Measurements from ENCODE around the gene AVP. TPM values are rescaled to one million over a fixed set of nuclear protein-coding genes. Genes with fewer than 3 reads are reported as not detected.

Gene AVP
- total RNA-seq, 1 experiment from 2014 or later = not detected

DNA sequence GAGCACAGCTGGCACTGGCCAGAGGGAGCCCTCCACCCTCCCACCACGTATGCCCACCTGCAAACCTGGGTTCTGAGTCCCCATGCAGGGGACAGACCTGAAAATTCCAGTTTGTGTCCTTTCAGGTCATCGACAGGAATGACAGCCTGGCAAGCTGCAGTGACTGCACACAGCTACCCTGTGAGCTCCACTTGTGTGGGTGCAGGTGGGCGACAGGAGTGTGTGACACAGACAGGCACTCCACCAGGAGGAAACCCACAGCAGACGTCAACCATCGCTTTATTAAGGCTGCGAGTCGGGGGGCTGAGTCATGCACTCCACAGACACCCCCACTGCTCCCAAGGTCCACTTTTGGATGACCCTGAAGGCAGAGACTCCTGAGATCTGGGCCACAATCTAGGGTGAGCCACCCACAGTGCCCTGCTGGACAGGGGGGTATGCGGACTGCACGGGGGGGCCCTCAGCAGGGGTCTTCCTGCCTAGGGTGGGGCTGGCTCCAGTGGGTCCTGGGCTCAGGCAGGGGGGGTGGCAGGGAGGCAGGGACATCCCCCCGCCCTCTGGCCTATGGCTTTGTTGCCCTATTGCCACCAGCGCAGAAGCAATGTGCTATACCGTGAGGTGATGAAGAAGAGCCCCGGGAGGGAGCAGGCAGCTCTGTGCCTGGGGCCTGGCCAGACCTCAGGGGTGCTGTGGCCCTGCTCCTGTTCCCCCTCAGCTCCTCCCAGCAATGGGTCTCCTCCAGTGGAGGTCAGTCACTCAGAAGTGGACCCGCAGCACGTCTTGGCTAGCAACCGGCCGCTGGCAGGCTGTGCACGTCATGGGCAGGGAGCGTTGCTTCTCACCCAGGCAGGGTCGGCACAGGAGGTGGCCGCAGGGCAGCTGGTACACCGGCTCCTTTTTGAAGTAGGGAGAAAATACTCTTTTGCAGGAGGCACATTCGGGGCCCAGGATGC is 25.1 kb upstream of the AVP start:
- DNase-seq (ENCODE audit: low read depth) = no peak

DNA sequence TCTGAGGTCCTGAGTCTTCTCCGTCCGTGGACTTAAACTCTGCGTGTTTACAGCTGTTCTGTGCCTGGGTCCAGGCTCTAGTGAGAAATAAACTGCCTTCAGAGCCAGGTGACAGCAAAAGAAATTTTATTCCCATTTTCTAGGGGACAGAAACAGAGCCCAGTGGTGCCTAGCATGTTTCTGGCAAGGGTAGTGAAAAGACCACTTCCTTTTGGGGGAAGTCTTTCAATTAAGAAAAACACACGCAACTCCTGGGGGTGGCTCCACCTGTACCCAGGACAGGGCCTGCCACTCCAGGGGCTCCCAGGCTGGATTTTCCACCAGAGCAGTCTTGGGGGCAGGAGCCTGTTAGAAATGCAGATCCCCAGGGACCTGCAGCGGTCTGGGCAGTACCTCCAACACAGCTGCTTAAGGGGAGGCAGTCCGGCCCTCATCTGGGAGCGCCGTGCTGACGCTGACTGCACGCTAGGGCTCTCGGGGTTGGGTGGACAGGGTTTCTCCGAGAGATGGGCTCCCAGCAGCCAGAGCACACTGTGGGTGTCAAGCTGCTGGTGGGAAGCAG is 23.0 kb upstream of the AVP start:
- no peak for DNase-seq (ENCODE audit: low read depth)

DNA sequence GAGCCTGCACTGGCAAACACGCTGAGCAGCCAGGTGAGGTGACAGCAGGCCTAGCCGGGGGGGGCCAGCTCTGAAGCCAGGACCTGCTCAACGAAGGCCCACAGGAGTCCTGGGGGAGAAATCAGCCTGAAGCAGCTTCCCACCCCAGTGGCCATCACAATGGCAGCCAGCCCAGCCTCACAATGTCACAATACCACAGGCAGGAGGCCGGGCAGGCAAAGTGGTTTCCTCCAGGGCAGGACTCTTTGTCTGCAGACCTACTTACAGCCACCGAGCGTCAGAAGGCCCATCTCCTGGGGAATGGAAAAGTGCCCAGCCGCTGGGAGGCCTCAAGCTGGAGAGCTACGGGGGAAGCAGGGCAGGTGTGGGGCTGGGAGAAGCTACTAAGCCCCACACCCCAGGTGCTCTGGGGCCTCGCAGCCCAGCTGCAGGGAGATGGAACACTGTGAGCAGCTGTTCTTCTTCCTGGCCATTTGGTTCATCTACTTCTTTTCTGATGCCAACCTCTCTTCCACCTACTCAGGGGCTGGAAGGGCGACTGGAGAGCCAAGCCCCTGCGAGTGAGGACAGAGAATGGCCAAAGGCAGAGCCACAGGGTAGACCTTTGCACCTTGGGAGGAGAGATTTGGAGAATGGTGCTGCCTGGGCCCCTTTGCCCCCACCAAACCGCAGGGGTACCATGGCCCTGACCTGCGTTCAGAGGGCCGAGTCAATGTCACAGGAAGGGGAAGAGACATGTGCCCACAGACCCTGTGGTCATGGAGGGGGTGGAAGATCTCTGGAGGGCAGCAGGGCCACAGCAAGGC is 22.3 kb upstream of the AVP start:
- no peak for DNase-seq (ENCODE audit: low read depth)

DNA sequence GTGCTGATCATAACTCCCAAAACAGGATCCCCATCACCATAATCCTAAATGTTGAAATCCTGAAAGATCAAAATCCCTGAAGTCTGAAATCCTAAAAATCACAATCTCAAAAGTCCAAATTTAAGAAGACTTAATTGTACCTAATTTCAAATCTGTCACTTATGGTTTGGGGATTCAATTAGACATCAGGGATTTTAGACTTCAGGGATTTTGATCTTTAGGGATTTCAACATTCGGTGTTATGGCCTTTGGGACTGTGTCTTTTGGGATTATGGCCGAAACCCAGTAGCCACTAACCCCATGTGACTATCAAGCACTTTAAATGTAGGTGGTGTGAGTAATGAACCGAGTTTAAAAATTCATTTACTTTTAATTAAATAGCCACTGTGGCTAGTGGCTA is 21.7 kb upstream of the AVP start:
- no peak for DNase-seq (ENCODE audit: low read depth)

DNA sequence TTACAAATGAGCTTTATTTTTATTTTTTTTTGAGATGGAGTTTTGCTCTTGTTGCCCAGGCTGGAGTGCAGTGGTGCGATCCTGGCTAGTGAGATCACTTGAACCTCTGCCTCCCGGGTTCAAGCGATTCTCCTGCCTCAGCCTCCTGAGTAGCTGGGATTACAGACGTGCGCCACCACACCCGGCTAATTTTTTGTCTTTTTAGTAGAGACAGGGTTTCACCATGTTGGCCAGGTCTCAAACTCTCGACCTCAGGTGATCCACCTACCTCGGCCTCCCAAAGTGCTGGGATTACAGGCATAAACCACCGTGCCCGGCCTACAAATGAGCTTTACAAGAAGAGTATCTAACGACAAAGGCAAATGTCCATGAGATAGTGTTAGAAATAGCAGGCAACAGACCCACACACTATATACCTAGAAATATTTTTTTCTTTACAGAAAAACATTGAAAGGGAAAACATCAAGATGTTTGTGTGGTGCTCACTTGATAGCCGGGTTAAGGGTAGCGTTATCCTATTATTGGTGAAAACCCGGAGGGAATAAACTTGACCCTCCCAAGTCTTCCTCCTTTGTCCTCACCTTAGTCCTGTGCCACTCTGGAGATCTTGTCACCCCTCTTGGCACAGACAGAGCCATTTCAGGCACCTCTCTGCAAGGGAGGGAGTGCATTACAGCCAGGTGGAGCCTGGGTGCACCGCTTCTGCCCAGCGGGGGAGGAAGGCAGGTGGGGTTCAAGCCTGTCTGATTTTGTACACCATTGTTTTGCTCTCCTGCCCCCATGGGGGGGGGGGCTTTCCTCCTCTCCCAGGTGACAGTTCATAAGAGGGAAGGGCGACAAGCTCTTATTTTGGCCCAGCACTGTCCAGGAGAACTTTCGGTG is 21.0 kb upstream of the AVP start:
- no peak for DNase-seq (ENCODE audit: low read depth)

DNA sequence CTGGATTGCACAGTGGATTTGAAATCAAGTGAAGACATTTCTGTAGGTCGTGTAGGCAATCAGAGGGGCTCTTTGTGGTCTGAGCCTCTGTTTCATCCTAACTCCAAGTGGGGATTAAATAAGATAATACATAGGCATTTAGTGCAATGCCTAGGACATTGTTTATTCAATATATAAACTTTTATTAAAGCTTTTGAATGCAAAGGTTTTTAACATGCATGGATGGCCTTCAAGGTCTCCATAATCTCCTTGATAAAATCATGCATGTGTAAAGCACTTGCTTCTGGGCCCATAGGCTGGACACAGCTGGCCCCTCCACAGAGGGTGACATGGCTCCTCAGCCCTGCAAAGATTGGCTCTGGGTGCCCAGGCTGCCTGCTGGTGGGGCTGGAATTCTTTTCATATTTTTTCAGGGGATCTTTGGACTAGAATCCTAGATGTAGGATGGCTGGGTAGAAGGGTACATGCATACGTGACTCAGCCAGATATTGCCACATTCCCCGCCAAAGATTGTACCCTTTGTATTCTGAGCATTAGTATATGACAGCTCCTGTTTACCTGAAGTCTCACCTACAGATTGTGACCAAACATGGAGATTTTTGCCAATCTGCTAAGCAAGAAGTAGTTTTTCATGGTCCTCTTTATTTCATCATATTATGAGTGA is 19.0 kb upstream of the AVP start:
- no peak for DNase-seq (ENCODE audit: low read depth)

DNA sequence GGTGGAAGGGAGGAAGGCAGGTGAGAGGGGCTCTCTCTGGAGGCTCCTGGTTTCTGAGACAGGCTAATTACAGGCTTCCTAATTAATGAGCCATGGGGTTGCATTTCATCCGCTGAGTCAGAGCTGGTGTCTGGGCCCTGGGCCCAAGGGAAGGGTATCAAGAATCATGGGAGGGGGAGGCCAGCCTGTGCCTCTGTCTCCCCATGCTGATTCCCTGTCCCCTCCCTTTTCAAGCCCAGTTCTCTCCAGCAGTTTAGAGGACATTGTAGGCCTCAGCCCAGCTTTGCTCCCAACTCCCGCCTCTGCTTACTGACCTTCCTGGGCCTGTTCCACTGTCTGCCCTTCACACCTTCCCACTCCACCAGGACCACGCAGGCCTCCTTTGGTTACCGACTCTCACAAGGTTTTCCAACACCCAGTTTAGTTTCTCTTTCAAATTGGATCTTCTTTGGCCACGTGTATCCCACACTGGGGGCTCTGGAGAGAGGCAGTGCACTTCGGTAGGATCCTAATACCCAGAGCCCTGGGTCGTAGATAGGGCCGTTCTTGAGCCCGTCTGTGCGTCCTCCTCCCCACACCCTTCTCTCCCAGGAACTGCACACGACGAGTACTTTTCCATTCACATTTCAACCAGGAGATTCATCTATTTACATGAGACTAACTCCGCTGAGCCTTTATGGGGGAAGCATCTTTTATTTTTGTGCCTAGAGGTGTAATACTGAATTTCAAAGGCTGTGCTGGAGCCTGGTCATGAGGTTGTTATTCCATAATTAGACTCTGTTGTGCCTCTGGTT is 18.2 kb upstream of the AVP start:
- DNase-seq (ENCODE audit: low read depth) = no peak

DNA sequence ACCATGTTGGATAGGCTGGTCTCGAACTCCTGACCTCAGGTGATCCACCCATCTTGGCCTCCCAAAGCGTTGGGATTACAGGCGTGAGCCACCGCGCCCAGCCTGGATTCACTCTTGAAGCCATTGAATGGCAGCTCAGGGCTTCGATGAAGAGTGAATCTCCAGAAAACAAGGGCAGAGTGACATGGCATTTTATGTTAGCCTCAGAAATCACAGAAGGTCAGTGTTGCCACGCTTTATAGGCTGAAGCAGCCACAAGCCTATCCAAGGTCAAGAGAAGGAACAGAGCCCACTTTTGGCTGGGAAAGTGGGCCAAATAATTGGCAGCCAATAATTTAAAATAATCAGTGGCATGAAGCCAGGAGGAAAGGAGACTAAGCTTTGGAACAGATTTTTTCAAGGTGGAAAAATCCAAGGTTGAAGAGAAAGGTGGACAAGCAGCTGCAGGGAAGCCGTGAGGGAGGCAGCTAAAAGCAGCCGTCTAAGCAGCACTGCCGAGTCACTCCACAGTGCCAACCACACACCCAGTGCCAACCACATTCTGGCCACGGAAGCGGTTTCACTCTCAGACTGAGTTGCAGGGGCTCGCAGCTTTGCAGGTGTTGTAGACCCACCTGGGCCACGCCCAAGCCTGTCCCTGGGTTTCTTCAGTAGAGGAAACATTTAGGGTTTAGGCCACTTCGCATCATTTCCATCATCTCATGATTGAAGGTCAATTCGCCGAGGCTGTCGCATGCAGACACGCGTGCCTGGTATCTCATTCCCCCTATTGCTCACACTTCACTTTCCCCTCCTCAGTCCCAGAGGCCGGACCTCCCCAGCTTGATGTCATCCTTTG is 17.4 kb upstream of the AVP start:
- DNase-seq (ENCODE audit: low read depth) = no peak

DNA sequence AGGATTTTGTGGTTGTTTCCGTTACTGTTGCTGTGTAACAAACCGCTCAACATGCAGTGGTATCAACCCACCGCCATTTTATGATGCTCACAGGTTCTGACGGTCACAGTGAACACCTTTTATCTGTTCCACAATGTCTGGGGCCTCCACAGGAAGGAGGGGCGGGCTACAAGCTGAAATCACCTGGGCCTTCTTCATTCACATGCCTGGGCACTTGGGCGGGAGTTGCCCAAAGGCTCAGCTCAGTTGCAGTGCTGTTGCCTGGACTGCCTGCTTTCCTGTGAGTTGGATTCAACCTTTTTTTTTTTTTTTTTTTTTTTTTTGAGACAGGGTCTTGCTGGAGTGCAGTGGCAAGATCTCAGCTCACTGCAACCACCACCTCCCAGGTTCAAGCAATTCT is 16.7 kb upstream of the AVP start:
- DNase-seq (ENCODE audit: low read depth) = no peak

DNA sequence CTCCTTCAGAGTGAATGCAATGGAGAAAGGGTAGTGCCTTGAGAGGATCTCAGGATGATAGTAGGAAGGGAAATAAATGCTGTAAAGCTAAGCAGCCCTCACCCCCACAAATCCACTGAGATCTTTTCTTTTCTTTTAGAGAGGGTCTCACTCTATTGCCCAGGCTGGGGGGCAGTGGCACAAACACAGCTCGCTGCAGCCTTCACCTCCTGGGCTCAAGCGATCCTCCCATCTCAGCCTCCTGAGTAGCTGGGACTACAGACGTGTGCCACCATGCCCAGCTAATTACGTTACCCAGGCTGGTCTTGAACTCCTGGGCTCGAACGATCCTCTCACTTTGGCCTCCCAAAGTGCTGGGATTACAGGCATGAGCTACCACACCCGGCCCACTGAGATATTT is 16.0 kb upstream of the AVP start:
- no peak for DNase-seq (ENCODE audit: low read depth)

DNA sequence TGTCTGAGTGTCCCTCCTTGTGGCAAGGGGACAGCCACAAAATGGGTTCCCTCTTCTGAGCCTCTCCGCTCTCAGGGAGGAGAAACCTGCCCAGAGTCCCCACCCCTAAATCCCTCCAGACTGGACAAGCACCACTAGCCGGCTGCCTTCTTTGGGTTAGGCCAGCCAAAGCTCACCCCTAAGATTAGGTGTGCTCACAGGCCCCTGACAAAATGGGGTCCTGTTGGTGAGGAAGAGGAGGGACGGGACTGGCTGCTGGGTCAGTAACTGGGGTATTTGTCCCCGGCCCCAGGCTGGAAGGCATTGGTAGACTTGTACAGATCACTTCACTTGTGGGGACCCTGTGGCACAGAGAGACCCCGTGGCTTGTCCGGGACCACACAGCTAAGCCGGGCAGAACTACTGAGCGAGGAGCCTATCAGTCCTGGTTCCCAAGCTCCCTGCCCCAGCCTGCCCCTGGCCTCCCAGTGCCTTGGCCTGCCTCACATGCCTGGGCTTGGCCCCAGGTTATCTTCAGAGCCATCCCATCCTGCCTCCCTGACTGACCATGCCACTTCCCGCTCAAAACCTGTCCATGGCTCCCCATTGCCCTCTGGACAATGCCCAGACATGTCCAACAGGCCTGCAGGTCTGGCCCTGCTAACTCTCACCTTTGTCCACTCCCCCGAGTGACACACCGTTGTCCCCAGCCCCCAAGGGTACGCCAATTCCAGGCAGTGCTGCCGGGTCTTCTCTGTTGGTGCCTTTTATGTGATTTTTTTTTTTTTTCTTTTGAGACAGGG is 10.5 kb upstream of the AVP start:
- DNase-seq (ENCODE audit: low read depth) = no peak

DNA sequence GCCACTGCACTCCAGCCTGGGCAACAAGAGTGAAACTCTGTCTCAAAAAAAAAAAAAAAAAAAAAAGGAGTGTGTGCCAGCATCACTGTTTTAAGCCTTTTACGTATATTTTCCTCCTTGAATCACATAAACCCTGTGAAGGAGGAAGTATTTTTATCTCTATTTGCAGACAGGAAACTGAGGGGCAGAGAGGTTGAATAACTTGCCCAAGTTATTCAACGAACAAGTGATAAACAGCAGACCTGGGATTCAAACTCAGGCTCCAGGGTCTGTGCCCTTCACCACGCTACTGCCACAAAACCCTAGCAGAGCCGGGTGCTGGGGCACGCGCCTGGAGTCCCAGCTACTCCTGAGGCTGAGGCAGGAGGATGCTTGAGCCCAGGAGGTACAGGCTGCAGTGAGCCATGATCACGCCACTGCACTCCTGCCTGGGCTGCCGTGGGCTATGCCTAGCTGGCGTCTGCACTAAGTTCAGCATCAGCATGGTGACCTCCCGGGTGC is 9.4 kb upstream of the AVP start:
- no peak for DNase-seq (ENCODE audit: low read depth)

DNA sequence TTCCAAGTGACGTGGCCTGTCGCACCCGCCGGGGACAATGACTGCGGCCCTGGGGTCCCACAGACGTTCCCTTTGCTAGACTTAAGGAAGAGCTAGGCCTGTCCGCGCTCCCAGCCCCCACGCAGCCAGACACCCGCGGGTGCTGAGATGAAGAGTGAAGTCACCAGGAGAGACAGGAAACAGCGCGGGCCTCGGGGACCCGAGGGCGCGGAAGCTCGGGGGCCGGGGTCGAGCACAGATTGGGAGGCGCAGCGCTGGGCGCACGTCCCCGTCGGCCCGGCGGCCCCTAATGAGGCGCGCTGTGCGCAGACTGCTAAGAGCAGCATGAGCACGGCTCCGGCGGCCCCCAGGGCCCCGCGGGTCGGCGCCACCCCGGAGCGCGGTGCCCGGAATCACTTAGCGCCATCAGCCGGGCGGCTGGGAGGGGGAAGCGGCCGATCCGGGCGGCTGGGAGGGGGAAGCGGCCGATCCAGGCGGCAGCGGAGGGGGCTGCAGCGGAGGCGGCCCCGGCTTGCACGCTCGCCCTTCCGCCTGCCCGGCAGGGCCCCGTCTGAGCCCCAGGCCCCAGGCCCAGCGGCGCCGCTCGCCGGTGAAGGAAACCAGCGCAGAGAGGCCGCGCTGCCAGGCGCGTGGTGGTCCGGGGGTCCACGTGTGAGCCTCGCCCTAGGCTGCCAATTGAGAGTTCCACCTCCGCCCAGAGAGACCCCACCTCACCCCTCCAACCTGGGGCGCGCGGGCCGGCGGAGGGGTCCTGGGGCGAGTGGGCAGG is 8.3 kb upstream of the AVP start:
- no peak for DNase-seq (ENCODE audit: low read depth)

DNA sequence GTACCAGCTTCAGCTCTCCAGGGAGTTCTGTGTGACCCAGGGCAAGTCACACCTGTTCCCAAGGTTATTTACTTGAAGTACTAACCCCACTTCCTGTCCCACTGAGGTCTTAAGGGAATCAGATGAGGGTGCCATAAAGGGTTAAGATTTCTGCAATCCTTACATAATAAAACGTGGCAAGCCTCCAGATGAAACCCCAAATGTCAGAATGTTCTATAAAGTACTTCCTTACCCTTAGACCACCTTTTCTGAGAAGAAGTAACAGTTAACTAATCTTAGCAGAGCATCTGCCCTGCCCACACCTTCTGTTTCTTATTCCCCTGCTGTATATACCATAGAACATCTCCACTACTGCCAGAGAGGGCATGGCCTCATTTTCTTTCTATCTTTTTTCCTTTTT is 6.0 kb upstream of the AVP start:
- no peak for DNase-seq (ENCODE audit: low read depth)

DNA sequence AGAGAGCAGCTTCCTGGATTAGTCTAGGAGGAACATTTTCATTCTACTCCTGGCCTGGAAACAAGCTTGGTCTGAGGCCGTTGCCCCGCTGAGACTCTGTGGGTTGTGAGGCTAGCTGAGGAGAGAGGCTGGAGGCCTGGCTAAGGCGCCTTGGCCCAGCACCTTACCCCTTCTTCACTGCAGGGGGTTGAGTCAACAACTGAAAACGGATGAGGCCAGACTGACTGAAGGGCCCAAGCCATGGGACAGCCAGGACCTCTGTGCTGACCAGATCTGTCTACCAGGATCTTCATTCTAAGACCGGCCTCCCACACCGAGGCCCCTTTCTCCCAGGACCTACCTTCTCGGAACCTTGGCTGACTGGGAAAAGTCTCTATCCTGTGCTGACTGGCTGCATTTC is 3.5 kb upstream of the AVP start:
- DNase-seq (ENCODE audit: low read depth) = no peak

DNA sequence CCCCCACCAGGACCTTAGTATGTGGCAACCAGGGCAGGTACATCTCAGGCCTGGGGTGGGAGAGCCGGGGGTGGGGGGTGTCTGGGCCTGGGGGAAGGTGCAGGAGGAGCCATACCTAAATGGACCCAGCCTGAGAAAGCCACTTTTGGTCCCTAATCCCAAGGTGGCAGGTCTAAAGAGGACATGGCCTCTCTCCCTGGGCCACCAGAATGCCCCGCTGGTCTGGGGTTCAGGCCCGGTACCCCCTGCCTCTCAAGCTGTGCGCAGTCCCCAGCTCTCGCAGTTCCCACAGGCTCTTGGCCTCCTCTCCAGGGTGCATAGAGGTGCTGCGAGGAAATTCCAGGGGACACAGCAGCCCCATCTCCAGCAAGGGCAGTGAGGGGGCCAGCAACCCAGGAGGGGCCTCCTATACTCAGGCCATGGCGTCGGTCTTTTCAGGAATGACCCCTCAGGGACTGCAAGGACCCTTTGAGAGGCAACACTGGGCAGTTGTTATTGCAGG is 1.1 kb upstream of the AVP start:
- no peak for DNase-seq (ENCODE audit: low read depth)

DNA sequence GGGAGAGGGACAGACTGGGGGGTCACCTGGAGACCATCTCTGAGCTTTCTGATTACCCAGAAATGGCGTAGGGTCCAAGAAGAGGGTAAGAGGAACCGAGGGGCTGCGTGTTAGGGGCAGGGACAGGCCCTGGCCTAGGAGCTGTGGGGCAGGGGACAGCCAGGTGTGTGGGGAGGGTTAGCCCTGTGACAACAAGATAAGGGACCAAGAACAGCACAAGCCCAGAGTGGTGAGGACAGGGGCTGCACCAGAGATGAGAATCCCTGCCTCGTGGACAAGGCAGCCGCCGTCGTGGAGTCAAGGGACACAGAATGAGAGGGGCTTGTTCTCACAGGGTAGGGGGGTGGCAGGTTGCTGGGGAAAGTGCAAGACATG is 449 bp upstream of the AVP start:
- DNase-seq (ENCODE audit: low read depth) = no peak
